Thyroid gland (tissue), 4 donors: ENCODE measurements around the gene MBL2.

ENCODE experiments used
- CTCF ChIP-seq, 6 experiments: fragments of 200-600 bp in 3 of 6; fragments of 450-650 bp in 3 of 6; sonication (generic) in 3 of 6; IDR thresholded peaks; one replicate each; pipeline ENCODE4 v1.5.1; 2016 to 2019; ENCODE audit warnings: antibody characterized with exemption in 6 of 6, mild to moderate bottlenecking in 2 of 6, inconsistent platforms in 1 of 6, moderate library complexity in 1 of 6
- POLR2A ChIP-seq, 2 donors: fragments of 450-650 bp; IDR thresholded peaks; one replicate each; pipeline ENCODE4 v1.6.1; 2017; ENCODE audit warnings: antibody characterized with exemption in 2 of 2, mild to moderate bottlenecking in 2 of 2, moderate library complexity in 1 of 2

- TF ChIP-seq CTCF (IDR thresholded peaks at IDR 0.05): no peak
- TF ChIP-seq POLR2A (IDR thresholded peaks at IDR 0.05): no peak
Observed at GRCh38 chr10:52759154-52759553, 13.4 kb downstream of the MBL2 start.
